Kidney (tissue), 14 donors: ENCODE results near the gene PPM1H. TPM values are rescaled to one million over a fixed set of nuclear protein-coding genes. Genes with fewer than 3 reads are reported as not detected.

ENCODE experiments used
- DNase-seq, 5 donors: peaks; one replicate each; pipeline ENCODE4 v3.0.0-alpha.2; 2013 to 2020
- FAIRE-seq: peaks from 2 replicates; lab custom pipeline; 2012; peaks lifted over from hg19 to GRCh38; lab: Jason Lieb, UNC
- H3K27ac ChIP-seq, 2 donors: one replicate each; pipeline ENCODE4 v1.7.0; 2013; ENCODE audit warnings: low read depth in 2 of 2, low read length in 2 of 2, inconsistent platforms in 1 of 2
- H3K27me3 ChIP-seq: one replicate; pipeline ENCODE4 v1.7.1; 2013; ENCODE audit warnings: low read length, inconsistent platforms; ENCODE audit not compliant: control insufficient read depth, insufficient read depth
- H3K36me3 ChIP-seq, 3 donors: one replicate each; pipeline versions ENCODE4 v1.7.0 to v1.7.1; 2013; ENCODE audit warnings: low read length in 3 of 3, control low read depth in 1 of 3, inconsistent platforms in 1 of 3; ENCODE audit not compliant: insufficient read depth in 3 of 3, control insufficient read depth in 2 of 3
- H3K4me1 ChIP-seq, 3 donors: one replicate each; pipeline versions ENCODE4 v1.7.0 to v1.7.1; 2013; ENCODE audit warnings: low read length in 3 of 3, inconsistent platforms in 1 of 3, low read depth in 1 of 3; ENCODE audit not compliant: control insufficient read depth in 2 of 3, insufficient read depth in 2 of 3
- H3K4me3 ChIP-seq, 3 donors: one replicate each; pipeline versions ENCODE4 v1.7.0 to v1.8.1; 2013; ENCODE audit warnings: low read length in 3 of 3, control low read depth in 1 of 3, inconsistent platforms in 1 of 3
- H3K9ac ChIP-seq, 3 donors: one replicate each; pipeline versions ENCODE4 v1.7.0 to v1.7.1; 2013; ENCODE audit warnings: low read length in 3 of 3, control low read depth in 1 of 3, inconsistent platforms in 1 of 3
- H3K9me3 ChIP-seq, 3 donors: one replicate each; pipeline versions ENCODE4 v1.7.0 to v1.7.1; 2013; ENCODE audit warnings: low read length in 3 of 3, control low read depth in 1 of 3, inconsistent platforms in 1 of 3; ENCODE audit not compliant: control insufficient read depth in 2 of 3, insufficient read depth in 1 of 3
- intact Hi-C: fragments of 100-400 bp; cut with DNase I; formaldehyde crosslinking; loops from one replicate; pipeline ENCODE4 v1.11.1; 2022
- polyA plus RNA-seq: library from polyadenylated mRNA; stranded (reverse); fragments of 350-450 nt; fragmentation: Illumina TruSeq; extraction: RNeasy Lipid Tissue Mini Kit (QIAGEN cat#74804); gene quantifications from one replicate; pipeline ENCODE4 v1.2.3, GENCODE V29; 2014; ENCODE audit warnings: low read depth, low replicate concordance; ENCODE audit not compliant: insufficient read depth
- total RNA-seq: library from RNA; stranded (reverse); fragmentation: NEBNext Ultra II Directional; extraction: Animal tissue kit (Norgen Biotek cat#: 25700); gene quantifications from one replicate; pipeline ENCODE4 v1.2.1, GENCODE V29; 2021
- TF ChIP-seq, protein P1 (sequence below): IDR thresholded peaks from 3 replicates; pipeline ENCODE4 v1.5.1; 2012; ENCODE audit warnings: mild to moderate bottlenecking, moderate library complexity, borderline replicate concordance; ENCODE audit not compliant: insufficient read depth; ENCODE audit errors: extremely low read depth
- donor health status: control.
- donor health status: control.
- donor health status: control.
- donor health status: control.
- donor health status: control.
- donor health status: DM: yes; HTN: yes; CAD: no.
- donor health status: Normal renal cell carcinoma (clear cell type).

Gene PPM1H
- total and polyA plus RNA-seq, 2 donors from 2014 or later: 8.7 to 25.0 TPM

DNA sequence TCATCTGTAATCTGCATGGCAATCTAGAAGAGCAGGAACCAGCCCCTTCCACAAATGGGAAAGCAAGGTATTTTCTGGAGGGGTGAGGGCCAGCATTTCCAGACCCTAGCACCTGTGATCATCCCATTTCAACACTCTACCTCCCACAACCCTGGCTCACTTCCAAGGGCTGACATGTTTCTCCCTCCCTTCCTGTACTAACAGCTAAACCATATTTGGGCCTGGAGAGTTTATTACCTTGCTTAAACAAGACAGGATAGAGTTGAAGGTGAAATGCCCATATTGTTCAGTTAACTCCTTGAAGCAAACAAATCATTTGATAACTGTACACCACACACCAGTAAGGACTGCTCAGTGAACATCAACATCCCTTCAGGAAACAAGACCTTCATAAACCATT, 158.4 kb downstream of the PPM1H start:
- Histone ChIP-seq H3K9ac (no peak overlapping the region), H3K27ac (no peak overlapping the region), H3K27me3 (no peaks in the 10 kb centered on the region), H3K4me3 (no peak overlapping the region), H3K9me3 (no peaks in the 10 kb centered on the region), H3K36me3 (no peaks in the 10 kb centered on the region), H3K4me1 (no peaks in the 10 kb centered on the region)
- DNase-seq (no peak), FAIRE-seq (no peak)
- TF ChIP-seq, protein P1, sequence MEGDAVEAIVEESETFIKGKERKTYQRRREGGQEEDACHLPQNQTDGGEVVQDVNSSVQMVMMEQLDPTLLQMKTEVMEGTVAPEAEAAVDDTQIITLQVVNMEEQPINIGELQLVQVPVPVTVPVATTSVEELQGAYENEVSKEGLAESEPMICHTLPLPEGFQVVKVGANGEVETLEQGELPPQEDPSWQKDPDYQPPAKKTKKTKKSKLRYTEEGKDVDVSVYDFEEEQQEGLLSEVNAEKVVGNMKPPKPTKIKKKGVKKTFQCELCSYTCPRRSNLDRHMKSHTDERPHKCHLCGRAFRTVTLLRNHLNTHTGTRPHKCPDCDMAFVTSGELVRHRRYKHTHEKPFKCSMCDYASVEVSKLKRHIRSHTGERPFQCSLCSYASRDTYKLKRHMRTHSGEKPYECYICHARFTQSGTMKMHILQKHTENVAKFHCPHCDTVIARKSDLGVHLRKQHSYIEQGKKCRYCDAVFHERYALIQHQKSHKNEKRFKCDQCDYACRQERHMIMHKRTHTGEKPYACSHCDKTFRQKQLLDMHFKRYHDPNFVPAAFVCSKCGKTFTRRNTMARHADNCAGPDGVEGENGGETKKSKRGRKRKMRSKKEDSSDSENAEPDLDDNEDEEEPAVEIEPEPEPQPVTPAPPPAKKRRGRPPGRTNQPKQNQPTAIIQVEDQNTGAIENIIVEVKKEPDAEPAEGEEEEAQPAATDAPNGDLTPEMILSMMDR: no peak
- intact Hi-C loops: no loop called here

DNA sequence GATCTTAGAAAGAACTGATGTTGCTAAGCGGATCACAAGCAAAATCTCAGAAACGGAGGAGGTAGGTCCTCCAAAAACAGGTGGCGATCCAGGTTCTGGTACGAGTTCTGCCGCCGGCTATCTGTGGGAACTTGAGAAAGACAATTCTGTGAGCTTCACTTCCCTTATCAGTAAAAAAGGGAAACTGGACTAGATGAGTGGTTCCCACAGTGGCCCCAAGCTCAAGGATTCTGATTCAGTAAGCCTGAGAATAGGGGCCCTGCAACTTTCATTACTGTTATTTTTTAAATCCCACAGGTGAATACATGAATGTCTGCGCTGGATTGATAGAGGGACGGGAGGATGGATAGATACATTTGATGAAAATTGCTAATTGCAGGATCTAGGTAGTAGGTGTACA, 160.2 kb downstream of the PPM1H start:
- Histone ChIP-seq H3K27ac (no peak overlapping the region), H3K36me3 (no peaks in the 10 kb centered on the region), H3K4me1 (no peaks in the 10 kb centered on the region), H3K4me3 (no peak overlapping the region), H3K9ac (no peak overlapping the region), H3K9me3 (no peaks in the 10 kb centered on the region), H3K27me3 (no peaks in the 10 kb centered on the region)
- FAIRE-seq (no peak), DNase-seq (no peak)
- TF ChIP-seq, protein P1: no peak
- intact Hi-C loops: no loop called here

DNA sequence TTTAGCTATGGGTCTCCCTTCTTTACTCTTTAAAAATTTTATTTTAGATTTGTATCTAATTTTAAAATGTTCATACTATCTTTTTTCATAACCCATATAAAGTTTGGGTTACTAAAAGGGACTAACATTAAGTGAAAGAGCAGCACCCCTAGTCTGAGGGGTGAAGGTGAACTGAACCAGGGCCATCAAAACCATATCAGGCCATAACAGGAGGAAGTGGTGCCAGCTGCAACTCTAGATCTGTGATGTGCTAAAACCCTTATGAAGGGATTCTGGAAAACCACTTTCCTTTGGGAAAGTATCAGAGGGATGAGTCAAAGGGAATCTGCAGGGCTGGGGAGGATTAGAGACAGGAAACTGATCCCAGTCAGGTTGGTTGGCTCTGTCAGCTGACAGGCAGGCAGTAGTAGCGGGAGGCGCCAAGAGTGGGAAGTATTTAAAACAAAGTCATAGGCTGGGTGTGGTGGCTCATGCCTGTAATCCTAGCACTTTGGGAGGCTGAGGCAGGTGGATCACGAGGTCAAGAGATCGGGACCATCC, 162.5 kb downstream of the PPM1H start:
- no peaks in the 10 kb centered on the region for H3K27me3 ChIP-seq
- no peak for FAIRE-seq
- intact Hi-C loops: no loop called here
- no peak for DNase-seq
- no peak overlapping the region for H3K4me3 ChIP-seq
- no peaks in the 10 kb centered on the region for H3K36me3 ChIP-seq
- no peak overlapping the region for H3K9ac ChIP-seq
- no peaks in the 10 kb centered on the region for H3K4me1 ChIP-seq
- H3K27ac ChIP-seq: no peak overlapping the region
- no peaks in the 10 kb centered on the region for H3K9me3 ChIP-seq
- TF ChIP-seq, protein P1: no peak

DNA sequence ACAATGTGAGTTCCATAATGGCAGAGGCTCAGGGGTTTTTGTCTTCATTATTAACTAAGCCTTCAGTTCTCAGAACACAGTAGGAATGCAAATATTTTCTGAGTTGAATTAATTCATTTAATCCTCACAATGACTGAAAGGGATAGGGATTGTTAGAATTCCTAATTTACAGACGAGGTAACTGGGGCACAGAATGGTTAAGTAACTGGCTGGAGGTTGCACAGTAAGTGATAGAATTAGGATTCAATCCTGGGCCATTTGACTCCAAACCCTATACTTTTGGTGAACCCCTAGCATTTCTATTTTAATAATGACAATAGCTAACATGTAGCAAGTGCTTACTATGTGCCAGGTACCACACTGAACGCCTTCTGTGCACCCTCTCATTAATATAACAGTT, 163.1 kb downstream of the PPM1H start:
- Histone ChIP-seq H3K4me3 (no peak overlapping the region), H3K4me1 (no peaks in the 10 kb centered on the region), H3K9ac (no peak overlapping the region), H3K27ac (no peak overlapping the region), H3K9me3 (no peaks in the 10 kb centered on the region), H3K27me3 (no peaks in the 10 kb centered on the region), H3K36me3 (no peaks in the 10 kb centered on the region)
- TF ChIP-seq, protein P1: no peak
- no peak for DNase-seq
- FAIRE-seq: no peak
- intact Hi-C loops: no loop called here
